Measurements from ENCODE around the gene HAND1. TPM values are rescaled to one million over a fixed set of nuclear protein-coding genes. Genes with fewer than 3 reads are reported as not detected.

Gene HAND1
- total RNA-seq, 4 donors from 2014 or later = not detected

DNA sequence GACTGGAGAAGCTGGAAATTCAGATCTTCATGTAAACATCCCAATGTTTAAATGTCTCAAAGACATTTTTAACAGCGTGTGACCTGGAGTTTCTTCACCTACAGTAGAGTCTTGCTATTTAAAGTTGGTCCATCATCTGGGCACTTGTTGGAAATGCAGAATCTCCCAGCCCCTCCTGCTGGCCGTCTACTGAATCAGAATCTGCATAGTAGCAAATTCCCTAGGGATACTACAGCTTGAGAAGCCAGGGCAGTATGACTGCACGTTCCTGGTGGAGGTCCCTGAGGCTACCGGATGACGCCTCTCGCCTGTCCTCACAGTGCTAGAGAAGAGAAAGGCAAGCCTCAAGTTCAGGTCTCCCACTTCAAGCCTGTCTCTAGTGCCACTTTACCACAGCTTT is 16.5 kb downstream of the HAND1 start:
- H3K27me3 ChIP-seq = no peaks in the 10 kb centered on the region
- 58 to 80% methylated on average over 1 to 5 of the region's 6 CpGs for WGBS, 2 donors (ENCODE audit: low coverage in 1 of 2)
- no peak overlapping the region for H3K27ac ChIP-seq
- H3K36me3 ChIP-seq = peaks cover 0 to 59% of the 10 kb centered on the region in 2 donors
- no peaks in the 10 kb centered on the region for H3K4me1 ChIP-seq
- no peak overlapping the region for H3K4me3 ChIP-seq
- H3K9me3 ChIP-seq = no peaks in the 10 kb centered on the region
- TF ChIP-seq POLR2AphosphoS5 (IDR thresholded peaks at IDR 0.05) = no peak
- TF ChIP-seq, protein P1, sequence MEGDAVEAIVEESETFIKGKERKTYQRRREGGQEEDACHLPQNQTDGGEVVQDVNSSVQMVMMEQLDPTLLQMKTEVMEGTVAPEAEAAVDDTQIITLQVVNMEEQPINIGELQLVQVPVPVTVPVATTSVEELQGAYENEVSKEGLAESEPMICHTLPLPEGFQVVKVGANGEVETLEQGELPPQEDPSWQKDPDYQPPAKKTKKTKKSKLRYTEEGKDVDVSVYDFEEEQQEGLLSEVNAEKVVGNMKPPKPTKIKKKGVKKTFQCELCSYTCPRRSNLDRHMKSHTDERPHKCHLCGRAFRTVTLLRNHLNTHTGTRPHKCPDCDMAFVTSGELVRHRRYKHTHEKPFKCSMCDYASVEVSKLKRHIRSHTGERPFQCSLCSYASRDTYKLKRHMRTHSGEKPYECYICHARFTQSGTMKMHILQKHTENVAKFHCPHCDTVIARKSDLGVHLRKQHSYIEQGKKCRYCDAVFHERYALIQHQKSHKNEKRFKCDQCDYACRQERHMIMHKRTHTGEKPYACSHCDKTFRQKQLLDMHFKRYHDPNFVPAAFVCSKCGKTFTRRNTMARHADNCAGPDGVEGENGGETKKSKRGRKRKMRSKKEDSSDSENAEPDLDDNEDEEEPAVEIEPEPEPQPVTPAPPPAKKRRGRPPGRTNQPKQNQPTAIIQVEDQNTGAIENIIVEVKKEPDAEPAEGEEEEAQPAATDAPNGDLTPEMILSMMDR (IDR thresholded peaks at IDR 0.05) = no peak
- no peak for TF ChIP-seq POLR2A (IDR thresholded peaks at IDR 0.05)
- TF ChIP-seq EP300 (IDR thresholded peaks at IDR 0.05) = no peak
- ATAC-seq = no peak

DNA sequence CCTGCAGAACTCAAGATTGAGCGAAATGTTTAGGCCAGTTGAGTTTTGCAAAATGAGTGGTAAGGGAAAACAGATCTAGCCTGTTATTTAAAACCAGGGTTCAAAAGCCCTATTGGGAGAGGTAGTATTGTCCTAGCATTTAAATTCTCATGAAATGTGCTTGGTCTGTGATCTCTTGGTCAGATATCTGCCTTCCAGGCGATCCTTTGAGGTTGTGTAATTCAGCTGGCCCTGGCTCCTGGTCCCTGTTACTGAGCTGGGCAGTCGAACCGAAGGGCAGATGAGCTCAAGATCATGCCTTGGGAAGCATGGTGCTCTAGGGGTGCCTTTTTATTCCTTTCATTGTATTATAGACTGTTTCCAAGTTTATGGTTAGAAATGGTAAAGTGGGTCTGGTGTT is 17.9 kb downstream of the HAND1 start:
- WGBS, 2 donors (ENCODE audit: low coverage in 1 of 2) = 96 to 100% methylated on average over 4 of the region's 4 CpGs

GRCh38 chr5:154459015-154459414 is 19.0 kb downstream of the HAND1 start:
- no peaks in the 10 kb centered on the region for H3K27me3 ChIP-seq
- H3K27ac ChIP-seq = no peak overlapping the region
- H3K9me3 ChIP-seq = no peaks in the 10 kb centered on the region
- TF ChIP-seq, protein P1 (IDR thresholded peaks at IDR 0.05) = no peak
- no peak for TF ChIP-seq POLR2A (IDR thresholded peaks at IDR 0.05)
- H3K4me3 ChIP-seq = no peak overlapping the region
- ATAC-seq = no peak
- H3K36me3 ChIP-seq = peaks cover 0 to 84% of the 10 kb centered on the region in 2 donors
- WGBS, 2 donors (ENCODE audit: low coverage in 1 of 2) = 54 to 60% methylated on average over 2 of the region's 3 CpGs
- no peaks in the 10 kb centered on the region for H3K4me1 ChIP-seq

More for the DNA sequence above, 17.9 kb downstream of the HAND1 start:
- no peak overlapping the region for H3K4me3 ChIP-seq
- TF ChIP-seq, protein P1 (IDR thresholded peaks at IDR 0.05) = no peak
- TF ChIP-seq POLR2AphosphoS5 (IDR thresholded peaks at IDR 0.05) (no peak), POLR2A (IDR thresholded peaks at IDR 0.05) (no peak), EP300 (IDR thresholded peaks at IDR 0.05) (no peak)
- H3K4me1 ChIP-seq = no peaks in the 10 kb centered on the region
- H3K27ac ChIP-seq = no peak overlapping the region
- no peaks in the 10 kb centered on the region for H3K27me3 ChIP-seq
- no peak for ATAC-seq
- no peaks in the 10 kb centered on the region for H3K9me3 ChIP-seq
- peaks cover 0 to 72% of the 10 kb centered on the region in 2 donors for H3K36me3 ChIP-seq

DNA sequence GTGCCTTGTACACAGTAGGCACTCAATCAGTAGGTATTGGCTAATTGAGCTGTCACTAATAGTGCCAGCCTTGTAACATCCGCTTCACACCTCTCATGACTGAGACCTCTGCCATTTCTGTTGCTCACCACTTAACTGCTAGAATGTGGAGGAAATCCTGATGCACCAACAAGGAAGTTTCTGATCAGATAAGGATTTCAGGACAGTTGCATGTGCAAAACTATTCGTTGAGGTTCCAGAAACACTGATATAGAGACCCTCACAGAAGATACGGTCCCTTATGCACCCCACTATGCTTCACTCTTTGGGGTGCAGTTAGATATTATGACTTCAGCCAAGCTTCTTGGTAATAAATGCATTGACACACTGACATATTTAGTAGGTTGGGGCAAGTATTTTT is 21.5 kb downstream of the HAND1 start:
- Histone ChIP-seq H3K9me3 (no peaks in the 10 kb centered on the region), H3K27ac (no peak overlapping the region), H3K4me3 (no peak overlapping the region), H3K4me1 (no peaks in the 10 kb centered on the region), H3K27me3 (no peaks in the 10 kb centered on the region), H3K36me3 (peaks cover 0 to 98% of the 10 kb centered on the region in 2 donors)
- TF ChIP-seq POLR2AphosphoS5 (IDR thresholded peaks at IDR 0.05) (no peak), POLR2A (IDR thresholded peaks at IDR 0.05) (no peak), EP300 (IDR thresholded peaks at IDR 0.05) (no peak)
- TF ChIP-seq, protein P1 (IDR thresholded peaks at IDR 0.05) = no peak
- WGBS, 2 donors (ENCODE audit: low coverage in 1 of 2) = 81 to 83% methylated on average over 2 to 3 of the region's 3 CpGs
- ATAC-seq = no peak

DNA sequence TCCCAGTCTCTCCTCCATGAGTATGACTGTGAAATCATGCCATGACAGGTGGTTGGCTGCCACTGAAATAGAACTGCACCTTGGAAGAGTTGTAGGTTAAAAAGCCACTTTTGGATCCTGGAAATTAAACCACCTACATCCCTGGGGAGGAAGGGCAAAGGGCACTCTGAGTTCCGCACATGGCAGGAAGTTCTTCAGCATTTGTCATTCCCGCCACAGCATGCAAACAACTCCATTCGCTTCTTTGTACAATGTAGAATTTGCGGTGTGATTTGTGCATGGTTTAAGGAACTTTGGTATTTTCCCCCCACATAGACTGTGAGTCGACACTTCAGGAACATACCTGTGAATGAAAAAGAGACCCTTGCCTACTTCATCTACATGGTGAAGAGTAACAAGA is 22.4 kb downstream of the HAND1 start:
- ATAC-seq = no peak
- WGBS, 2 donors (ENCODE audit: low coverage in 1 of 2) = 94 to 100% methylated on average over 1 to 3 of the region's 5 CpGs
- Histone ChIP-seq H3K4me3 (no peak overlapping the region), H3K4me1 (no peaks in the 10 kb centered on the region), H3K27ac (no peak overlapping the region), H3K27me3 (no peaks in the 10 kb centered on the region), H3K9me3 (no peaks in the 10 kb centered on the region), H3K36me3 (peaks cover 0 to 100% of the 10 kb centered on the region in 2 donors)
- TF ChIP-seq POLR2A (IDR thresholded peaks at IDR 0.05) (no peak), EP300 (IDR thresholded peaks at IDR 0.05) (no peak), POLR2AphosphoS5 (IDR thresholded peaks at IDR 0.05) (no peak)
- TF ChIP-seq, protein P1 (IDR thresholded peaks at IDR 0.05) = no peak

Measured in gastroesophageal sphincter (tissue), 4 donors.